Measurements from ENCODE around the gene FLCN. TPM values are rescaled to one million over a fixed set of nuclear protein-coding genes. Genes with fewer than 3 reads are reported as not detected.

FLCN gene
- total and polyA plus RNA-seq, 2 of the 13 experiments (the other 11 are each of a cell fraction or from before 2014, with no cell fraction given): 16.6 to 24.9 TPM

GRCh38 chr17:17280613-17281549, 43.9 kb upstream of the FLCN start, which contains the start of gene COPS3 (continued):
- TF ChIP-seq ZBTB40 (IDR thresholded peaks at IDR 0.05) (peak; percentile 31; the same call in 1 of the 2 replicates), ZBTB40 (CRISPR knock-in tag; IDR thresholded peaks at IDR 0.05) (peak; percentile 83), ZNF512B (CRISPR knock-in tag; IDR thresholded peaks at IDR 0.05; ENCODE audit: borderline replicate concordance) (no peak), HOXD1 (CRISPR knock-in tag; IDR thresholded peaks at IDR 0.05) (0 out of 2 replicates have a peak, but pooled peaks have one; percentile 55), MYPOP (CRISPR knock-in tag; IDR thresholded peaks at IDR 0.05) (peak; percentile 59; the same call in 1 of the 2 replicates), ZNF235 (CRISPR knock-in tag; IDR thresholded peaks at IDR 0.05; ENCODE audit: borderline replicate concordance) (peak; percentile 81; the same call in 1 of the 2 replicates), TBX3 (IDR thresholded peaks at IDR 0.05; ENCODE audit: borderline replicate concordance) (no peak), ZNF275 (CRISPR knock-in tag; IDR thresholded peaks at IDR 0.05; ENCODE audit: borderline replicate concordance) (peak; percentile 58; the same call in 1 of the 2 replicates), IRF9 (CRISPR knock-in tag; IDR thresholded peaks at IDR 0.05; ENCODE audit: borderline replicate concordance) (peak; percentile 47; the same call in 1 of the 2 replicates), YEATS2 (CRISPR knock-in tag; IDR thresholded peaks at IDR 0.05; ENCODE audit: borderline replicate concordance) (peak; percentile 86), ZNF776 (CRISPR knock-in tag; IDR thresholded peaks at IDR 0.05) (peak; percentile 86; the same call in 1 of the 2 replicates)
